Measurements from ENCODE around the gene FKBP11. TPM values are rescaled to one million over a fixed set of nuclear protein-coding genes. Genes with fewer than 3 reads are reported as not detected.
"Not testable (repeated sequence)": the region's sequence is repeated elsewhere in the genome, so short reads cannot be mapped to it uniquely, and the experiment has no call there.

Gene FKBP11
- total RNA-seq, 1 experiment from 2014 or later = 25.5 TPM

DNA sequence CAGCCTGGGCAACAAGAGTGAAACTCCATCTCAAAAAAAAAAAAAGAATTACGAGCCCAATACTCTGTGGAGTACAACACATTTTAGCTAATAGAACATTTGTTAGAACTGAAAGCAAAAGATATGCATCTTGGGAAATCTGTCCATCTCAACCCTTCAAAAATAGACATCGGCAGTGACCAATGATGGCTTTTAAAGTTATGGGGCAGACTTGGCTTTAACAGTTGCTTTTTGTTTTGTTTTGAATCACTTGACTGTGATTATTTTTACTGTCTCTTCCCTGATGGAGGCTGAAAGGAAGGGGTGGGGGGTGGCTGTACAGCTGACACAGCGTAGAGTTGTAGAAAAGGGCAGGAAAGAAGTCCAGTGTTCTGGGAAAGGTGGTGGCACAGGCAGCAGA is 2.2 kb downstream of the FKBP11 start:
- no peak overlapping the region for H3K4me2 ChIP-seq
- no peak for DNase-seq
- H3F3A ChIP-seq (ENCODE audit: insufficient read depth, low read depth) = peaks cover 19% of the 10 kb centered on the region
- H3K4me3 ChIP-seq = no peak overlapping the region
- BruUV-seq (replicated peaks) = no TSS peak
- H3K9me2 ChIP-seq (ENCODE audit: insufficient read depth) = no peaks in the 10 kb centered on the region
- ChIA-PET POLR2A (ENCODE audit: unreplicated experiment) (no interaction called here), CTCF (interaction anchor here (0.6 kb wide), 3 partner anchors 32 to 70 kb away, joined by 3 to 10 read pairs (median 4); no protein-coding TSS in a partner anchor)
- no peaks in the 10 kb centered on the region for H3K4me1 ChIP-seq (replicated peaks; ENCODE audit: insufficient read depth)
- intact Hi-C loops (cut with micrococcal nuclease; ENCODE audit: unreplicated experiment) = no loop called here
- H3K9me3 ChIP-seq (ENCODE audit: insufficient read depth, low read depth) = no peaks in the 10 kb centered on the region
- no peaks in the 10 kb centered on the region for H4K20me1 ChIP-seq (ENCODE audit: insufficient read depth)
- TF ChIP-seq EZH2 (IDR thresholded peaks at IDR 0.05; ENCODE audit: low read depth) = no peak
- TF ChIP-seq, protein P1, sequence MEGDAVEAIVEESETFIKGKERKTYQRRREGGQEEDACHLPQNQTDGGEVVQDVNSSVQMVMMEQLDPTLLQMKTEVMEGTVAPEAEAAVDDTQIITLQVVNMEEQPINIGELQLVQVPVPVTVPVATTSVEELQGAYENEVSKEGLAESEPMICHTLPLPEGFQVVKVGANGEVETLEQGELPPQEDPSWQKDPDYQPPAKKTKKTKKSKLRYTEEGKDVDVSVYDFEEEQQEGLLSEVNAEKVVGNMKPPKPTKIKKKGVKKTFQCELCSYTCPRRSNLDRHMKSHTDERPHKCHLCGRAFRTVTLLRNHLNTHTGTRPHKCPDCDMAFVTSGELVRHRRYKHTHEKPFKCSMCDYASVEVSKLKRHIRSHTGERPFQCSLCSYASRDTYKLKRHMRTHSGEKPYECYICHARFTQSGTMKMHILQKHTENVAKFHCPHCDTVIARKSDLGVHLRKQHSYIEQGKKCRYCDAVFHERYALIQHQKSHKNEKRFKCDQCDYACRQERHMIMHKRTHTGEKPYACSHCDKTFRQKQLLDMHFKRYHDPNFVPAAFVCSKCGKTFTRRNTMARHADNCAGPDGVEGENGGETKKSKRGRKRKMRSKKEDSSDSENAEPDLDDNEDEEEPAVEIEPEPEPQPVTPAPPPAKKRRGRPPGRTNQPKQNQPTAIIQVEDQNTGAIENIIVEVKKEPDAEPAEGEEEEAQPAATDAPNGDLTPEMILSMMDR (conservative IDR thresholded peaks at IDR 0.05) = no peak
- H3K27me3 ChIP-seq (ENCODE audit: insufficient read depth, low read depth) = no peaks in the 10 kb centered on the region
- no peak overlapping the region for H3K27ac ChIP-seq
- H3K36me3 ChIP-seq (ENCODE audit: low read depth) = no peaks in the 10 kb centered on the region
- H2AFZ ChIP-seq = no peak overlapping the region
- H3K79me2 ChIP-seq (ENCODE audit: low read depth) = no peaks in the 10 kb centered on the region

DNA sequence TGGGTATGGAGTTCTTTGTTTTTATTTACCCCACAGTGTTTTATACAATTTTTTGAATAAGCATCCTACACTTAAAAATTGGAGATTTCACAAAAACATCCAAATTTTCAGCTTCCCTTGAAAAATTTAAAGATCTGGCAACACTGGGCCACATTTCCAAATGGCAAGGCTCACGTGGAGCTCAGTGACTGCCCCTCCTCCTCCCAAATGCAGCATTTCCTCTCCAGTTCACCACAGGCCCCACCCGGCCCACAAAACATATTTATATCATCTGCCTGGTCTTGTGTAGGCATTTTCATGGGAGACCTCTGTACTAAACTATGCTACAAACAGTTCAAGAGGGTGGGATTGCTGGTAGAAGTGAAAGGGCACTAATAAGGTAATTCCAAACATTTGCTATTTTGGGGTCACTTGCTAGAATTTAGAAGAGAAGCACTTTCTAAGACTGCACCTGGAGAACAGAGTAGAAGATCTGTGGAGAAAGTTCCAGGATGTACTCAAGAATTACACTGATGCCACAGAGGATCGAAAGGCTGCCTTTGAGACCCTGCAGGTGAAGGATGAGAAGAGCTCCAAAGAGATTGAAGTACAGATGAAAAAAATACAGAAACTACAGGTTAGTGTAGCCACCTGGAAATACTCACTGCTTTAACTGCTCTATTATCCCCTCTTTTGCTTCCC is 7.3 kb downstream of the FKBP11 start:
- Histone ChIP-seq H3K27ac (no peak overlapping the region), H3K4me1 (replicated peaks; ENCODE audit: insufficient read depth) (no peaks in the 10 kb centered on the region), H3K9me3 (ENCODE audit: insufficient read depth, low read depth) (no peaks in the 10 kb centered on the region), H3K36me3 (ENCODE audit: low read depth) (no peaks in the 10 kb centered on the region), H3K4me3 (no peak overlapping the region), H3K4me2 (no peak overlapping the region), H3K27me3 (ENCODE audit: insufficient read depth, low read depth) (no peaks in the 10 kb centered on the region), H3K9me2 (ENCODE audit: insufficient read depth) (no peaks in the 10 kb centered on the region), H3K79me2 (ENCODE audit: low read depth) (no peaks in the 10 kb centered on the region), H4K20me1 (ENCODE audit: insufficient read depth) (no peaks in the 10 kb centered on the region), H2AFZ (no peak overlapping the region), H3F3A (ENCODE audit: insufficient read depth, low read depth) (no peaks in the 10 kb centered on the region; the same call in 1 of the 2 replicates)
- no peak for TF ChIP-seq EZH2 (IDR thresholded peaks at IDR 0.05; ENCODE audit: low read depth)
- TF ChIP-seq, protein P1 (conservative IDR thresholded peaks at IDR 0.05) = no peak
- no peak for DNase-seq
- no TSS peak for BruUV-seq (replicated peaks)
- intact Hi-C loops (cut with micrococcal nuclease; ENCODE audit: unreplicated experiment) = no loop called here
- ChIA-PET CTCF (no interaction called here), POLR2A (ENCODE audit: unreplicated experiment) (no interaction called here)

DNA sequence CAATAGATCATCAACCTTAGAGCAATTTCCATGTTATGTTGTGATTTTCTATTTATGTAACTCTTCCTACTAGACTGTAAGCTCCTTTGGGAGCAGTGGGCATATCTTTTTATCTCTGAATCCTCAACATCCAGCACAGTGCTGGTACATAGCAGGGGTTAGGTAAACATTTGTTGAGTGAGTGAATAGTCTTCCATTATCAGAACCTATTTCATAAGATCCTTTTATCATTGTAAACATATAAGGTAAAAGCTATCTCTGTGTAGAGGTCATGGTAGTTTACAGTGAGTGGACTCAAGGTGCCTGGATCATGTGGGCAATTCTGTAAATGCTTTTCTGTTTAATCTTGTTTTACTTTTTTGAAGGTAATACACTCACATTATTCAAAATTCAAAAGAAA is 15.1 kb downstream of the FKBP11 start:
- Histone ChIP-seq H2AFZ (no peak overlapping the region), H3K27me3 (ENCODE audit: insufficient read depth, low read depth) (no peaks in the 10 kb centered on the region), H3K4me2 (no peak overlapping the region), H3K9me3 (ENCODE audit: insufficient read depth, low read depth) (no peaks in the 10 kb centered on the region), H3F3A (ENCODE audit: insufficient read depth, low read depth) (peaks cover 8% of the 10 kb centered on the region), H3K27ac (no peak overlapping the region), H3K9me2 (ENCODE audit: insufficient read depth) (no peaks in the 10 kb centered on the region), H3K79me2 (ENCODE audit: low read depth) (no peaks in the 10 kb centered on the region), H3K36me3 (ENCODE audit: low read depth) (no peaks in the 10 kb centered on the region), H3K4me1 (replicated peaks; ENCODE audit: insufficient read depth) (peaks cover 11% of the 10 kb centered on the region), H3K4me3 (no peak overlapping the region), H4K20me1 (ENCODE audit: insufficient read depth) (no peaks in the 10 kb centered on the region)
- TF ChIP-seq, protein P1 (conservative IDR thresholded peaks at IDR 0.05) = no peak
- no peak for TF ChIP-seq EZH2 (IDR thresholded peaks at IDR 0.05; ENCODE audit: low read depth)
- ChIA-PET CTCF (interaction anchor here (0.6 kb wide), 2 partner anchors 11 to 37 kb away, joined by 3 to 10 read pairs; no protein-coding TSS in a partner anchor), POLR2A (ENCODE audit: unreplicated experiment) (no interaction called here)
- no peak for DNase-seq
- BruUV-seq (replicated peaks) = no TSS peak
- intact Hi-C loops (cut with micrococcal nuclease; ENCODE audit: unreplicated experiment) = no loop called here

DNA sequence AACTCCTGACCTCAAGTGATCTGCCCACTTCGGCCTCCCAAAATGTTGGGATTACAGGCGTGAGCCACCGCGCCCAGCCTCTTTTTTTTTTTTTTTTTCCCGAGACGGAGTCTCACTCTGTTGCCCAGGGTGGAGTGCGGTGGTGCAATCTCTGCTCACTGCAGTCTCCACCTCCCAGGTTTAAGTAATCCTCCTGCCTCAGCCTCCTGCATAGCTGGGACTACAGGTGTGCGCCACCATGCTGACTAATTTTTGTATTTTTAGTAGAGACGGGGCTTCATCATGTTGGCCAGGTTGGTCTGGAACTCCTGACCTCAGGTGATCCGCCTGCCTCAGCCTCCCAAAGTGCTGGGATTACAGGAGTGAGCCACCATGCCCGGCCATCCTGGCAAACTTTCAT is 15.6 kb downstream of the FKBP11 start:
- H3K9me2 ChIP-seq (ENCODE audit: insufficient read depth); H3K27me3 ChIP-seq (ENCODE audit: insufficient read depth, low read depth); H3K4me3 ChIP-seq; H4K20me1 ChIP-seq (ENCODE audit: insufficient read depth); H3K4me2 ChIP-seq; DNase-seq; H3K79me2 ChIP-seq (ENCODE audit: low read depth); H3F3A ChIP-seq (ENCODE audit: insufficient read depth, low read depth); H3K36me3 ChIP-seq (ENCODE audit: low read depth); H2AFZ ChIP-seq; H3K27ac ChIP-seq; intact Hi-C loops (cut with micrococcal nuclease; ENCODE audit: unreplicated experiment); H3K9me3 ChIP-seq (ENCODE audit: insufficient read depth, low read depth); POLR2A ChIA-PET (ENCODE audit: unreplicated experiment); BruUV-seq (replicated peaks): not testable (repeated sequence)
- CTCF ChIA-PET = interaction anchor here (0.6 kb wide), 2 partner anchors 17 to 37 kb away, joined by 3 to 4 read pairs; no protein-coding TSS in a partner anchor
- H3K4me1 ChIP-seq (replicated peaks; ENCODE audit: insufficient read depth) = peaks cover 11% of the 10 kb centered on the region

Measured in PC-9 (cell line).